GM19324 (cell line): ENCODE results near the gene P2RX7.
"Not testable (repeated sequence)": the region's sequence is repeated elsewhere in the genome, so short reads cannot be mapped to it uniquely, and the experiment has no call there.

Experiments used
- ATAC-seq: cut with Tn5 transposase; IDR thresholded peaks from one replicate; pipeline ENCODE4 v1.9.1; 2021; ENCODE audit warnings: mild to moderate bottlenecking, moderate library complexity; ENCODE audit not compliant: unreplicated experiment, low FRiP score

P2RX7 gene

GRCh38 chr12:121133838-121134237 lies 1.2 kb downstream of the P2RX7 start:
- no peak for ATAC-seq

GRCh38 chr12:121135320-121135719 lies 2.6 kb downstream of the P2RX7 start:
- no peak for ATAC-seq

- no peak for ATAC-seq
These were observed 4.8 kb downstream of the P2RX7 start for GRCh38 chr12:121137512-121137911.

GRCh38 chr12:121138284-121138683 lies 5.6 kb downstream of the P2RX7 start:
- no peak for ATAC-seq

GRCh38 chr12:121139286-121139685 lies 6.6 kb downstream of the P2RX7 start:
- ATAC-seq: no peak

GRCh38 chr12:121142171-121142950 lies 9.7 kb downstream of the P2RX7 start:
- no peak for ATAC-seq

GRCh38 chr12:121144416-121144914 lies 11.8 kb downstream of the P2RX7 start:
- ATAC-seq: no peak

GRCh38 chr12:121145221-121145620 lies 12.5 kb downstream of the P2RX7 start:
- ATAC-seq: no peak

- ATAC-seq: not testable (repeated sequence)
These were observed 16.6 kb downstream of the P2RX7 start for GRCh38 chr12:121149289-121149688.

- ATAC-seq: no peak
These were observed 22.2 kb downstream of the P2RX7 start for GRCh38 chr12:121154793-121155375.

- no peak for ATAC-seq
These were observed 23.7 kb downstream of the P2RX7 start for GRCh38 chr12:121156365-121156764.

- no peak for ATAC-seq
These were observed 25.4 kb downstream of the P2RX7 start for GRCh38 chr12:121158085-121158484.

- not testable (repeated sequence) for ATAC-seq
These were observed 26.2 kb downstream of the P2RX7 start for GRCh38 chr12:121158728-121159351.

- ATAC-seq: no peak
These were observed 27.0 kb downstream of the P2RX7 start for GRCh38 chr12:121159467-121160307.

GRCh38 chr12:121162384-121162783 lies 29.7 kb downstream of the P2RX7 start:
- no peak for ATAC-seq

GRCh38 chr12:121162985-121163384 lies 30.3 kb downstream of the P2RX7 start:
- no peak for ATAC-seq

- ATAC-seq: not testable (repeated sequence)
These were observed 32.2 kb downstream of the P2RX7 start for GRCh38 chr12:121164839-121165238.

- ATAC-seq: no peak
These were observed 32.6 kb downstream of the P2RX7 start for GRCh38 chr12:121165316-121165715.

- no peak for ATAC-seq
These were observed 33.7 kb downstream of the P2RX7 start for GRCh38 chr12:121166356-121166755.

- no peak for ATAC-seq
These were observed 34.6 kb downstream of the P2RX7 start for GRCh38 chr12:121167232-121167820.
